ENCODE results near the gene TLR6.

TLR6 gene

GRCh38 chr4:38837849-38838248, 18.8 kb downstream of the TLR6 start:
- no peak for TF ChIP-seq CTCF (IDR thresholded peaks at IDR 0.05; ENCODE audit: low read length, missing control alignments)
- peak; percentile 64 for DNase-seq (ENCODE audit: low read depth)
- H3K4me3 ChIP-seq (replicated peaks; ENCODE audit: low read depth, low read length) = no peak overlapping the region

- H3K4me3 ChIP-seq (replicated peaks; ENCODE audit: low read depth, low read length) = no peak overlapping the region
- no peak for TF ChIP-seq CTCF (IDR thresholded peaks at IDR 0.05; ENCODE audit: low read length, missing control alignments)
- no peak for DNase-seq (ENCODE audit: low read depth)
These were observed 19.3 kb downstream of the TLR6 start for GRCh38 chr4:38837334-38837733.

GRCh38 chr4:38834570-38834969, 22.0 kb downstream of the TLR6 start:
- no peak for DNase-seq (ENCODE audit: low read depth)
- no peak for TF ChIP-seq CTCF (IDR thresholded peaks at IDR 0.05; ENCODE audit: low read length, missing control alignments)
- H3K4me3 ChIP-seq (replicated peaks; ENCODE audit: low read depth, low read length) = no peak overlapping the region

- DNase-seq (ENCODE audit: low read depth) = no peak
- H3K4me3 ChIP-seq (replicated peaks; ENCODE audit: low read depth, low read length) = no peak overlapping the region
- peak; percentile 20 for TF ChIP-seq CTCF (IDR thresholded peaks at IDR 0.05; ENCODE audit: low read length, missing control alignments)
These were observed 23.7 kb downstream of the TLR6 start for GRCh38 chr4:38832624-38833528.

GRCh38 chr4:38832206-38832605, 24.4 kb downstream of the TLR6 start:
- no peak overlapping the region for H3K4me3 ChIP-seq (replicated peaks; ENCODE audit: low read depth, low read length)
- DNase-seq (ENCODE audit: low read depth) = no peak
- TF ChIP-seq CTCF (IDR thresholded peaks at IDR 0.05; ENCODE audit: low read length, missing control alignments) = no peak

GRCh38 chr4:38831653-38832052, 25.0 kb downstream of the TLR6 start:
- H3K4me3 ChIP-seq (replicated peaks; ENCODE audit: low read depth, low read length) = no peak overlapping the region
- DNase-seq (ENCODE audit: low read depth) = peak; percentile 17
- no peak for TF ChIP-seq CTCF (IDR thresholded peaks at IDR 0.05; ENCODE audit: low read length, missing control alignments)

- no peak overlapping the region for H3K4me3 ChIP-seq (replicated peaks; ENCODE audit: low read depth, low read length)
- no peak for DNase-seq (ENCODE audit: low read depth)
- no peak for TF ChIP-seq CTCF (IDR thresholded peaks at IDR 0.05; ENCODE audit: low read length, missing control alignments)
These were observed 27.4 kb downstream of the TLR6 start for GRCh38 chr4:38829237-38829636.

All from fibroblast of pulmonary artery (primary cell).